T-helper 17 cell (primary cell): ENCODE measurements around the gene UNC13C. TPM values are rescaled to one million over a fixed set of nuclear protein-coding genes. Genes with fewer than 3 reads are reported as not detected.

Experiments
- ATAC-seq: fragments of 150-1000 bp; cut with Tn5 transposase; 2 replicates; pipeline ENCODE4 v1.10.0; 2021; ENCODE audit warnings: mild to moderate bottlenecking, moderate library complexity
- DNase-seq, 3 donors: peaks; one replicate each; pipeline versions ENCODE4 v3.0.0 to v3.0.0-alpha.2; 2020 to 2021
- H3K9me3 ChIP-seq: one replicate; pipeline ENCODE4 v1.7.0; 2013; ENCODE audit warnings: low read length, mild to moderate bottlenecking; ENCODE audit not compliant: control insufficient read depth, poor library complexity, severe bottlenecking
- H3K27ac Mint-ChIP-seq: one replicate; pipeline ENCODE4 v1.8.0; 2022; ENCODE audit warnings: mild to moderate bottlenecking, moderate library complexity, mixed read lengths
- H3K27me3 Mint-ChIP-seq: one replicate; pipeline ENCODE4 v1.8.0; 2022; ENCODE audit warnings: mixed read lengths
- H3K36me3 Mint-ChIP-seq: one replicate; pipeline ENCODE4 v1.8.0; 2022; ENCODE audit warnings: low read depth, mixed read lengths
- H3K4me1 Mint-ChIP-seq: one replicate; pipeline ENCODE4 v1.8.0; 2022; ENCODE audit warnings: mild to moderate bottlenecking, mixed read lengths
- H3K4me3 Mint-ChIP-seq: one replicate; pipeline ENCODE4 v1.8.0; 2022; ENCODE audit warnings: mild to moderate bottlenecking, moderate library complexity, mixed read lengths
- total RNA-seq, 4 donors: library from RNA in 2 of 4; stranded (reverse) in 2 of 4; gene quantifications; one replicate each; pipeline ENCODE4 v1.2.3 and lab custom pipeline; 2022 to 2026

UNC13C gene
- total RNA-seq, 2 donors from 2014 or later: not detected

GRCh38 chr15:53982071-53982680 is 3.9 kb downstream of the UNC13C start:
- no peaks in the 10 kb centered on the region for H3K36me3 Mint-ChIP-seq
- peaks cover 3% of the 10 kb centered on the region for H3K4me1 Mint-ChIP-seq
- peaks cover 29% of the 10 kb centered on the region for H3K27me3 Mint-ChIP-seq
- ATAC-seq (no peak), DNase-seq (no peak)
- no peaks in the 10 kb centered on the region for H3K9me3 ChIP-seq
- no peak overlapping the region for H3K4me3 Mint-ChIP-seq
- H3K27ac Mint-ChIP-seq: no peak overlapping the region

- no peaks in the 10 kb centered on the region for H3K36me3 Mint-ChIP-seq
- DNase-seq: no peak
Measured at GRCh38 chr15:53982876-53983275, 4.6 kb downstream of the UNC13C start.

GRCh38 chr15:53984221-53984620 is 6.0 kb downstream of the UNC13C start:
- DNase-seq (no peak), ATAC-seq (no peak)
- no peaks in the 10 kb centered on the region for H3K4me1 Mint-ChIP-seq
- H3K4me3 Mint-ChIP-seq: no peak overlapping the region
- H3K27me3 Mint-ChIP-seq: peaks cover 9% of the 10 kb centered on the region
- no peak overlapping the region for H3K27ac Mint-ChIP-seq
- H3K36me3 Mint-ChIP-seq: no peaks in the 10 kb centered on the region
- no peaks in the 10 kb centered on the region for H3K9me3 ChIP-seq

More at GRCh38 chr15:53982876-53983275, 4.6 kb downstream of the UNC13C start:
- Mint-ChIP-seq H3K27me3 (peaks cover 22% of the 10 kb centered on the region), H3K27ac (no peak overlapping the region), H3K4me1 (peaks cover 3% of the 10 kb centered on the region), H3K4me3 (no peak overlapping the region)
- ATAC-seq: no peak
- H3K9me3 ChIP-seq: no peaks in the 10 kb centered on the region

- no peak for DNase-seq
- no peaks in the 10 kb centered on the region for H3K9me3 ChIP-seq
- Mint-ChIP-seq H3K27ac (no peak overlapping the region), H3K27me3 (peaks cover 5% of the 10 kb centered on the region), H3K4me3 (no peak overlapping the region), H3K36me3 (no peaks in the 10 kb centered on the region), H3K4me1 (no peaks in the 10 kb centered on the region)
- ATAC-seq: no peak
Measured at GRCh38 chr15:53985562-53985961, 7.3 kb downstream of the UNC13C start.

GRCh38 chr15:53987480-53987879 is 9.2 kb downstream of the UNC13C start:
- Mint-ChIP-seq H3K27me3 (no peaks in the 10 kb centered on the region), H3K36me3 (no peaks in the 10 kb centered on the region), H3K27ac (no peak overlapping the region), H3K4me3 (no peak overlapping the region), H3K4me1 (no peaks in the 10 kb centered on the region)
- DNase-seq (no peak), ATAC-seq (no peak)
- H3K9me3 ChIP-seq: no peaks in the 10 kb centered on the region

GRCh38 chr15:54007256-54007655 is 29.0 kb downstream of the UNC13C start:
- ATAC-seq: no peak
- DNase-seq: no peak
- no peaks in the 10 kb centered on the region for H3K27me3 Mint-ChIP-seq
- no peaks in the 10 kb centered on the region for H3K4me1 Mint-ChIP-seq
- H3K27ac Mint-ChIP-seq: no peak overlapping the region
- no peaks in the 10 kb centered on the region for H3K36me3 Mint-ChIP-seq
- peaks cover 3% of the 10 kb centered on the region for H3K9me3 ChIP-seq
- no peak overlapping the region for H3K4me3 Mint-ChIP-seq

GRCh38 chr15:54011656-54012055 is 33.4 kb downstream of the UNC13C start:
- Mint-ChIP-seq H3K27me3 (no peaks in the 10 kb centered on the region), H3K36me3 (no peaks in the 10 kb centered on the region), H3K4me3 (no peak overlapping the region), H3K4me1 (no peaks in the 10 kb centered on the region), H3K27ac (no peak overlapping the region)
- H3K9me3 ChIP-seq: no peaks in the 10 kb centered on the region
- no peak for DNase-seq
- no peak for ATAC-seq

- no peak overlapping the region for H3K4me3 Mint-ChIP-seq
Measured at GRCh38 chr15:54014067-54014655, 35.9 kb downstream of the UNC13C start.

GRCh38 chr15:54017251-54017650 is 39.0 kb downstream of the UNC13C start:
- no peak for DNase-seq
- H3K9me3 ChIP-seq: no peaks in the 10 kb centered on the region
- ATAC-seq: no peak
- Mint-ChIP-seq H3K4me3 (no peak overlapping the region), H3K4me1 (no peaks in the 10 kb centered on the region), H3K36me3 (no peaks in the 10 kb centered on the region), H3K27ac (no peak overlapping the region), H3K27me3 (no peaks in the 10 kb centered on the region)

More at GRCh38 chr15:54014067-54014655, 35.9 kb downstream of the UNC13C start:
- DNase-seq (no peak), ATAC-seq (no peak)
- H3K36me3 Mint-ChIP-seq: no peaks in the 10 kb centered on the region
- H3K9me3 ChIP-seq: no peaks in the 10 kb centered on the region
- no peaks in the 10 kb centered on the region for H3K4me1 Mint-ChIP-seq
- no peak overlapping the region for H3K27ac Mint-ChIP-seq
- no peaks in the 10 kb centered on the region for H3K27me3 Mint-ChIP-seq

GRCh38 chr15:54017959-54018358 is 39.7 kb downstream of the UNC13C start:
- Mint-ChIP-seq H3K36me3 (no peaks in the 10 kb centered on the region), H3K4me1 (no peaks in the 10 kb centered on the region), H3K27ac (no peak overlapping the region), H3K4me3 (no peak overlapping the region), H3K27me3 (no peaks in the 10 kb centered on the region)
- no peak for ATAC-seq
- no peak for DNase-seq
- no peaks in the 10 kb centered on the region for H3K9me3 ChIP-seq

GRCh38 chr15:54026258-54026657 is 48.0 kb downstream of the UNC13C start:
- ATAC-seq (no peak), DNase-seq (no peak)
- H3K9me3 ChIP-seq: peaks cover 3% of the 10 kb centered on the region
- Mint-ChIP-seq H3K4me1 (no peaks in the 10 kb centered on the region), H3K4me3 (no peak overlapping the region), H3K36me3 (no peaks in the 10 kb centered on the region), H3K27me3 (peaks cover 6% of the 10 kb centered on the region), H3K27ac (no peak overlapping the region)

GRCh38 chr15:54026891-54027290 is 48.6 kb downstream of the UNC13C start:
- Mint-ChIP-seq H3K27ac (no peak overlapping the region), H3K4me1 (no peaks in the 10 kb centered on the region), H3K36me3 (no peaks in the 10 kb centered on the region), H3K4me3 (no peak overlapping the region), H3K27me3 (peaks cover 6% of the 10 kb centered on the region)
- H3K9me3 ChIP-seq: peaks cover 3% of the 10 kb centered on the region
- ATAC-seq (no peak), DNase-seq (no peak)

GRCh38 chr15:54029081-54029480 is 50.8 kb downstream of the UNC13C start:
- Mint-ChIP-seq H3K27me3 (peaks cover 6% of the 10 kb centered on the region), H3K4me3 (no peak overlapping the region), H3K27ac (no peak overlapping the region), H3K4me1 (no peaks in the 10 kb centered on the region), H3K36me3 (no peaks in the 10 kb centered on the region)
- H3K9me3 ChIP-seq: peaks cover 3% of the 10 kb centered on the region
- ATAC-seq (no peak), DNase-seq (no peak)

- no peaks in the 10 kb centered on the region for H3K9me3 ChIP-seq
- H3K27ac Mint-ChIP-seq: no peak overlapping the region
- DNase-seq (no peak), ATAC-seq (no peak)
- H3K27me3 Mint-ChIP-seq: peaks cover 6% of the 10 kb centered on the region
- H3K36me3 Mint-ChIP-seq: no peaks in the 10 kb centered on the region
- H3K4me3 Mint-ChIP-seq: no peak overlapping the region
- H3K4me1 Mint-ChIP-seq: no peaks in the 10 kb centered on the region
Measured at GRCh38 chr15:54032066-54032465, 53.8 kb downstream of the UNC13C start.
